22Rv1 (cell line): Measurements from ENCODE around the gene FGD6.

Experiments
- H3K27ac ChIP-seq: fragments of 450-650 bp; 2 replicates; pipeline ENCODE4 v1.5.1; 2017
- ZFX ChIP-seq: fragments of 450-650 bp; IDR thresholded peaks from 2 replicates; pipeline ENCODE4 v1.6.1; 2017; ENCODE audit warnings: antibody characterized with exemption, borderline replicate concordance
- TF ChIP-seq, protein P1 (sequence below): fragments of 450-650 bp; IDR thresholded peaks from 2 replicates; pipeline ENCODE4 v1.5.1; 2017; ENCODE audit warnings: mild to moderate bottlenecking

FGD6 gene

DNA sequence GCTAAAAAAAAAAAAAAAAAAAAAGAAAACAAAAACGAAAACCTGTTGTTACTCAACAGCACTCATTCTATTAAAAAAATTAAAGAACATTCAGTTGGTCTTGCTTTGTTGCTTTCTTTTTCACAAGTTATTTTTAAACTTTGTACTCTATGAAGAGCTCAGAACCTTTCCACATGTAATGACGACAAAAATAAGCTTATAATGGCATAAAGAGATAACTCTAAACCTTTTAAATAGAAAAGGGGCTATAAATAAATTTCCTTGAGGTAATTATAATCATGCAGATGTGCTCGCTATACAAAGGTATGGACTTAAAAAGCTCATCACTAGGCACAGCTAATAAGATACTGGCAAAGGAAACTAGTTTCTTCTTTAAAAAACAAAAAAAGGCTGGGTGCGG is 157.3 kb downstream of the FGD6 start:
- TF ChIP-seq, protein P1, sequence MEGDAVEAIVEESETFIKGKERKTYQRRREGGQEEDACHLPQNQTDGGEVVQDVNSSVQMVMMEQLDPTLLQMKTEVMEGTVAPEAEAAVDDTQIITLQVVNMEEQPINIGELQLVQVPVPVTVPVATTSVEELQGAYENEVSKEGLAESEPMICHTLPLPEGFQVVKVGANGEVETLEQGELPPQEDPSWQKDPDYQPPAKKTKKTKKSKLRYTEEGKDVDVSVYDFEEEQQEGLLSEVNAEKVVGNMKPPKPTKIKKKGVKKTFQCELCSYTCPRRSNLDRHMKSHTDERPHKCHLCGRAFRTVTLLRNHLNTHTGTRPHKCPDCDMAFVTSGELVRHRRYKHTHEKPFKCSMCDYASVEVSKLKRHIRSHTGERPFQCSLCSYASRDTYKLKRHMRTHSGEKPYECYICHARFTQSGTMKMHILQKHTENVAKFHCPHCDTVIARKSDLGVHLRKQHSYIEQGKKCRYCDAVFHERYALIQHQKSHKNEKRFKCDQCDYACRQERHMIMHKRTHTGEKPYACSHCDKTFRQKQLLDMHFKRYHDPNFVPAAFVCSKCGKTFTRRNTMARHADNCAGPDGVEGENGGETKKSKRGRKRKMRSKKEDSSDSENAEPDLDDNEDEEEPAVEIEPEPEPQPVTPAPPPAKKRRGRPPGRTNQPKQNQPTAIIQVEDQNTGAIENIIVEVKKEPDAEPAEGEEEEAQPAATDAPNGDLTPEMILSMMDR, result no peak
- no peak for TF ChIP-seq ZFX
- H3K27ac ChIP-seq, result no peak overlapping the region

- no peak for TF ChIP-seq ZFX
- TF ChIP-seq, protein P1, result no peak
- H3K27ac ChIP-seq, result no peak overlapping the region
These were observed 159.8 kb downstream of the FGD6 start for GRCh38 chr12:95057424-95057823.

- H3K27ac ChIP-seq, result no peak overlapping the region
- TF ChIP-seq, protein P1, result no peak
- TF ChIP-seq ZFX, result no peak
These were observed 162.2 kb downstream of the FGD6 start for GRCh38 chr12:95055057-95055456.

DNA sequence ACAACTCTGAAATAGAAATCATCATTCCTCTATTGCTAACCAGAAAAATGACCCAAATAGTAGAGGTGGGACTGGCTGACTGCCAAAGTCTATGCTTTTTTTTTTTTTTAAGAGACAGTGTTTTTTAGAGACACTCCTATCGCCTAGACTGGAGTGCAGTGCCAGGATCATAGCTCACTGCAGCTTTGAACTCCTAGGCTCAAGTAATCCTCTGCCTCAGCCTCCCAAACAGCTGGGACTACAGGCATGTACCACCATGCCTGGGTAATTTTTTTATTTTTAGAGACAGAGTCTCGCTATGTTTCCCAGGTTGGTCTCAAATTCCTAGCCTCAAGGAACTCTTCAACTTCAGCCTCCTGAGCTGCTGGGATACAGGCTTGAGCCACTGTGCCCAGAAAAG is 163.1 kb downstream of the FGD6 start:
- TF ChIP-seq, protein P1, result no peak
- TF ChIP-seq ZFX, result no peak
- no peak overlapping the region for H3K27ac ChIP-seq

GRCh38 chr12:95051241-95051640 is 166.0 kb downstream of the FGD6 start:
- TF ChIP-seq, protein P1, result no peak
- TF ChIP-seq ZFX, result no peak

GRCh38 chr12:95037906-95038305 is 179.4 kb downstream of the FGD6 start:
- TF ChIP-seq, protein P1, result no peak
- no peak overlapping the region for H3K27ac ChIP-seq

More at GRCh38 chr12:95051241-95051640, 166.0 kb downstream of the FGD6 start:
- no peak overlapping the region for H3K27ac ChIP-seq

- TF ChIP-seq, protein P1, result no peak
- TF ChIP-seq ZFX, result no peak
- no peak overlapping the region for H3K27ac ChIP-seq
These were observed 182.5 kb downstream of the FGD6 start for GRCh38 chr12:95034750-95035149.
